GM23338 (cell line): Measurements from ENCODE around the gene UBE2K. TPM values are rescaled to one million over a fixed set of nuclear protein-coding genes. Genes with fewer than 3 reads are reported as not detected.
A peak's percentile ranks its signal among the peaks of the same experiment; 100 is the strongest.

Experiments used
- ATAC-seq: fragments of 200-7000 bp; cut with Tn5 transposase; 3 replicates; pipeline ENCODE4 v1.9.1; 2020
- DNase-seq: peaks from one replicate; pipeline ENCODE4 v3.0.0-alpha.2; 2015; ENCODE audit warnings: low spot score
- H2AFZ ChIP-seq: fragments of 200-600 bp; sonication (generic); 2 replicates; pipeline ENCODE4 v1.8.0; 2016; ENCODE audit warnings: antibody characterized with exemption, mild to moderate bottlenecking, moderate library complexity
- H3F3A ChIP-seq: fragments of 200-600 bp; sonication (generic); replicated peaks from 2 replicates; pipeline ENCODE4 v1.8.0; 2017; ENCODE audit warnings: antibody characterized with exemption, mixed run types, low read depth
- H3K27ac ChIP-seq: fragments of 200-600 bp; sonication (generic); 2 replicates; pipeline ENCODE4 v1.6.1; 2016; ENCODE audit warnings: low read depth
- H3K27me3 ChIP-seq: fragments of 200-600 bp; sonication (generic); 2 replicates; pipeline ENCODE4 v1.8.0; 2016; ENCODE audit warnings: mild to moderate bottlenecking, mixed run types, moderate library complexity; ENCODE audit not compliant: insufficient read depth
- H3K36me3 ChIP-seq: fragments of 200-600 bp; sonication (generic); 2 replicates; pipeline ENCODE4 v1.8.0; 2016; ENCODE audit warnings: mild to moderate bottlenecking; ENCODE audit not compliant: insufficient read depth
- H3K4me1 ChIP-seq: fragments of 200-600 bp; sonication (generic); 2 replicates; pipeline ENCODE4 v1.8.0; 2016; ENCODE audit warnings: mild to moderate bottlenecking, moderate library complexity; ENCODE audit not compliant: insufficient read depth
- H3K4me2 ChIP-seq: fragments of 200-600 bp; sonication (generic); 2 replicates; pipeline ENCODE4 v1.7.1; 2017; ENCODE audit warnings: mixed run types
- H3K4me3 ChIP-seq: fragments of 200-600 bp; sonication (generic); 2 replicates; pipeline ENCODE4 v1.6.1; 2016; ENCODE audit warnings: mixed run types
- H3K79me2 ChIP-seq: fragments of 200-600 bp; sonication (generic); replicated peaks from 2 replicates; pipeline ENCODE4 v1.8.0; 2017; ENCODE audit warnings: mild to moderate bottlenecking; ENCODE audit not compliant: insufficient read depth
- H3K9me2 ChIP-seq: fragments of 200-600 bp; sonication (generic); 2 replicates; pipeline ENCODE4 v1.8.0; 2017; ENCODE audit not compliant: insufficient read depth
- H4K20me1 ChIP-seq: fragments of 200-600 bp; sonication (generic); replicated peaks from 2 replicates; pipeline ENCODE4 v1.8.0; 2017; ENCODE audit warnings: mild to moderate bottlenecking; ENCODE audit not compliant: insufficient read depth
- H3K27ac Mint-ChIP-seq: 2 replicates; pipeline ENCODE4 v1.8.0; 2020; ENCODE audit warnings: inconsistent platforms, mild to moderate bottlenecking, moderate library complexity, mixed read lengths
- H3K27me3 Mint-ChIP-seq: 3 replicates; pipeline ENCODE4 v1.8.0; 2022; ENCODE audit warnings: low read depth, mild to moderate bottlenecking, moderate library complexity, mixed read lengths, inconsistent platforms; ENCODE audit not compliant: insufficient read depth, poor library complexity
- H3K36me3 Mint-ChIP-seq: 3 replicates; pipeline ENCODE4 v1.8.0; 2021; ENCODE audit warnings: low read depth, mild to moderate bottlenecking, inconsistent platforms, moderate library complexity, mixed read lengths
- H3K4me1 Mint-ChIP-seq: 3 replicates; pipeline ENCODE4 v1.8.0; 2020; ENCODE audit warnings: mild to moderate bottlenecking, inconsistent platforms, mixed read lengths
- H3K4me3 Mint-ChIP-seq: 3 replicates; pipeline ENCODE4 v1.8.0; 2021; ENCODE audit warnings: moderate library complexity, mild to moderate bottlenecking, inconsistent platforms, mixed read lengths
- H3K9me3 Mint-ChIP-seq: 3 replicates; pipeline ENCODE4 v1.8.0; 2020; ENCODE audit warnings: moderate library complexity, mild to moderate bottlenecking, inconsistent platforms, mixed read lengths
- EZH2 ChIP-seq: fragments of 200-600 bp; sonication (generic); IDR thresholded peaks from one replicate; pipeline ENCODE4 v1.8.0; 2017; ENCODE audit warnings: antibody characterized with exemption, mild to moderate bottlenecking, low read depth; ENCODE audit not compliant: unreplicated experiment
- JUNB ChIP-seq: IDR thresholded peaks from one replicate; pipeline ENCODE4 v1.6.1; 2016; ENCODE audit warnings: antibody characterized with exemption; ENCODE audit not compliant: unreplicated experiment
- NANOG ChIP-seq: IDR thresholded peaks from 2 replicates; pipeline ENCODE4 v1.6.1; 2016; ENCODE audit warnings: antibody characterized with exemption, borderline replicate concordance
- POLR2AphosphoS5 ChIP-seq: IDR thresholded peaks from 2 replicates; pipeline ENCODE4 v1.6.1; 2016; ENCODE audit warnings: antibody characterized with exemption, low read depth
- STAT1 ChIP-seq: IDR thresholded peaks from one replicate; pipeline ENCODE4 v1.6.1; 2016; ENCODE audit warnings: antibody characterized with exemption; ENCODE audit not compliant: unreplicated experiment
- ZNF114 ChIP-seq: fragments of 250-450 bp; sonication (Bioruptor Pico); IDR thresholded peaks from 2 replicates; pipeline ENCODE4 v1.5.0; 2020; ENCODE audit warnings: mild to moderate bottlenecking, moderate library complexity
- ZNF331 ChIP-seq: fragments of 250-450 bp; sonication (Bioruptor Pico); IDR thresholded peaks from 2 replicates; pipeline ENCODE4 v1.5.0; 2020; ENCODE audit warnings: low read depth, mild to moderate bottlenecking, moderate library complexity
- ZNF462 ChIP-seq: fragments of 250-450 bp; sonication (Bioruptor Pico); IDR thresholded peaks from 2 replicates; pipeline ENCODE4 v1.5.0; 2020; ENCODE audit warnings: mild to moderate bottlenecking, moderate library complexity
- polyA plus RNA-seq: library from polyadenylated mRNA; unstranded; fragments of >200 nt; fragmentation: Nextera tagmentation; extraction: Ambion mirVana; gene quantifications from 2 replicates; pipeline ENCODE4 v1.2.1, GENCODE V29; 2016
- total RNA-seq: library from RNA; depleted of rRNA; stranded (reverse); fragments of >200 nt; shearing (Covaris generic); gene quantifications from 2 replicates; pipeline ENCODE4 v1.2.3, GENCODE V29; 2014
- TF ChIP-seq, protein P1 (sequence below): IDR thresholded peaks from one replicate; pipeline ENCODE4 v1.6.1; 2018; ENCODE audit warnings: antibody characterized with exemption; ENCODE audit not compliant: unreplicated experiment

The UBE2K gene
- total and polyA plus RNA-seq, 2 experiments from 2014 or later = 97.7 to 207 TPM

- Mint-ChIP-seq H3K27me3 (peaks cover 5% of the 10 kb centered on the region), H3K36me3 (peaks cover 47% of the 10 kb centered on the region), H3K4me3 (no peak overlapping the region), H3K4me1 (peaks cover 3% of the 10 kb centered on the region; the same call in 1 of the 3 replicates), H3K27ac (no peak overlapping the region), H3K9me3 (peaks cover 11% of the 10 kb centered on the region; the same call in 2 of the 3 replicates)
- TF ChIP-seq NANOG (no peak), ZNF462 (no peak), ZNF331 (CRISPR knock-in tag) (no peak)
- Histone ChIP-seq H3K27ac (no peak overlapping the region; the same call in 1 of the 2 replicates), H4K20me1 (peaks cover 68% of the 10 kb centered on the region), H3K9me2 (no peaks in the 10 kb centered on the region), H2AFZ (no peak overlapping the region), H3K79me2 (peaks cover 100% of the 10 kb centered on the region), H3F3A (0 out of 2 replicates have a peak, but pooled peaks cover 6% of the 10 kb centered on the region), H3K4me1 (no peaks in the 10 kb centered on the region), H3K4me3 (no peak overlapping the region), H3K27me3 (no peaks in the 10 kb centered on the region), H3K36me3 (no peaks in the 10 kb centered on the region), H3K4me2 (no peak overlapping the region)
- ATAC-seq = no peak
- no peak for DNase-seq
Measured at GRCh38 chr4:39714166-39714565, 16.2 kb downstream of the UBE2K start.

DNA sequence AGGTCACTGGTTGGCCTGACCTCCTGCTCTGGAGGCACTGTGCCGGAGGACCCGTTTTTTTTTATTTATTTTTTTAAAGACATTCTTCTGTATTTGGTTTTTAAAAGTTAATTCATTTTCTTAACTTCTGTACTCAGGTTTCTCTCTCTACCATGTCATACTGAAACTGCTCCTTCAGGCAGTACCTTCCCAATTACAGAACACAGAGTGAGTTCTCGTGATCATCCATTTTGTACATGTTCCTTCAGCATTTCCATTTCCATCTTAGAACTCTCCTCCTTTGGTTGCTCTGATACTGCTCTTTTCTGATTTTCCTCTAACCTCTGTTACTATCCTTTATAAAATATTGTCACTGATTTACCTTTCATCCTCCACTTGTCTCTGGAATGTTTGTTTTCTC lies 17.9 kb downstream of the UBE2K start:
- no peak overlapping the region for H2AFZ ChIP-seq
- TF ChIP-seq STAT1 (no peak), ZNF331 (CRISPR knock-in tag) (no peak), POLR2AphosphoS5 (no peak), ZNF114 (CRISPR knock-in tag) (no peak), JUNB (no peak), EZH2 (no peak), NANOG (no peak)
- TF ChIP-seq, protein P1, sequence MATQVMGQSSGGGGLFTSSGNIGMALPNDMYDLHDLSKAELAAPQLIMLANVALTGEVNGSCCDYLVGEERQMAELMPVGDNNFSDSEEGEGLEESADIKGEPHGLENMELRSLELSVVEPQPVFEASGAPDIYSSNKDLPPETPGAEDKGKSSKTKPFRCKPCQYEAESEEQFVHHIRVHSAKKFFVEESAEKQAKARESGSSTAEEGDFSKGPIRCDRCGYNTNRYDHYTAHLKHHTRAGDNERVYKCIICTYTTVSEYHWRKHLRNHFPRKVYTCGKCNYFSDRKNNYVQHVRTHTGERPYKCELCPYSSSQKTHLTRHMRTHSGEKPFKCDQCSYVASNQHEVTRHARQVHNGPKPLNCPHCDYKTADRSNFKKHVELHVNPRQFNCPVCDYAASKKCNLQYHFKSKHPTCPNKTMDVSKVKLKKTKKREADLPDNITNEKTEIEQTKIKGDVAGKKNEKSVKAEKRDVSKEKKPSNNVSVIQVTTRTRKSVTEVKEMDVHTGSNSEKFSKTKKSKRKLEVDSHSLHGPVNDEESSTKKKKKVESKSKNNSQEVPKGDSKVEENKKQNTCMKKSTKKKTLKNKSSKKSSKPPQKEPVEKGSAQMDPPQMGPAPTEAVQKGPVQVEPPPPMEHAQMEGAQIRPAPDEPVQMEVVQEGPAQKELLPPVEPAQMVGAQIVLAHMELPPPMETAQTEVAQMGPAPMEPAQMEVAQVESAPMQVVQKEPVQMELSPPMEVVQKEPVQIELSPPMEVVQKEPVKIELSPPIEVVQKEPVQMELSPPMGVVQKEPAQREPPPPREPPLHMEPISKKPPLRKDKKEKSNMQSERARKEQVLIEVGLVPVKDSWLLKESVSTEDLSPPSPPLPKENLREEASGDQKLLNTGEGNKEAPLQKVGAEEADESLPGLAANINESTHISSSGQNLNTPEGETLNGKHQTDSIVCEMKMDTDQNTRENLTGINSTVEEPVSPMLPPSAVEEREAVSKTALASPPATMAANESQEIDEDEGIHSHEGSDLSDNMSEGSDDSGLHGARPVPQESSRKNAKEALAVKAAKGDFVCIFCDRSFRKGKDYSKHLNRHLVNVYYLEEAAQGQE = no peak
- peaks cover 68% of the 10 kb centered on the region for H4K20me1 ChIP-seq
- Mint-ChIP-seq H3K4me1 (peaks cover 13% of the 10 kb centered on the region; the same call in 1 of the 3 replicates), H3K27ac (no peak overlapping the region), H3K4me3 (no peak overlapping the region), H3K9me3 (peaks cover 12% of the 10 kb centered on the region; the same call in 2 of the 3 replicates), H3K36me3 (peaks cover 52% of the 10 kb centered on the region), H3K27me3 (peaks cover 5% of the 10 kb centered on the region)
- H3K9me2 ChIP-seq = no peaks in the 10 kb centered on the region
- DNase-seq = no peak
- no peak overlapping the region for H3K4me3 ChIP-seq
- 0 out of 2 replicates have a peak overlapping the region, but pooled peaks have one; percentile 30 for H3K27ac ChIP-seq
- peaks cover 100% of the 10 kb centered on the region for H3K79me2 ChIP-seq
- H3F3A ChIP-seq = 0 out of 2 replicates have a peak, but pooled peaks cover 6% of the 10 kb centered on the region
- H3K27me3 ChIP-seq = no peaks in the 10 kb centered on the region
- no peaks in the 10 kb centered on the region for H3K4me1 ChIP-seq
- no peaks in the 10 kb centered on the region for H3K36me3 ChIP-seq
- H3K4me2 ChIP-seq = no peak overlapping the region
- ATAC-seq = no peak
